ENCODE results near the gene SLC22A9. TPM values are rescaled to one million over a fixed set of nuclear protein-coding genes. Genes with fewer than 3 reads are reported as not detected.

The SLC22A9 gene
- total RNA-seq, 1 donor from 2014 or later = not detected

DNA sequence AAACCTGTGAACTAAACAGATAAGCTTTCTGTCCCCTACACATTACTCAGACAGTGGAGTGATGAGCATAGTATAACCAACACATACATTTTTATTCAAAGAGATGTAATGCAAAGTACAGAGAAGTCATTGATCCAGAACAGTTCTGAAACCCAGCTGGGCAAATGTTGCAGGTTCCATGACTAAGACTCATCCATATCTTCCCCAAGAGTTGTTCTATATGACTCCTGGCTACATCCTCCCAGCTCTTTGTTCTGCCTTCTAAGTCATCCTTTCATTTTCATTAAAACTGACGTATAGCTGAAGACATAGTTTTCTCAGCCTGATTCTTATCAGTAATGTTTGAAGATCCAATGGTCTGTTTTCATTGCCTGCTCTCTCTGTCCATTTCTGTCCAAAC lies 74.1 kb downstream of the SLC22A9 start:
- no peak for DNase-seq (ENCODE audit: low spot score in 2 of 2)

DNA sequence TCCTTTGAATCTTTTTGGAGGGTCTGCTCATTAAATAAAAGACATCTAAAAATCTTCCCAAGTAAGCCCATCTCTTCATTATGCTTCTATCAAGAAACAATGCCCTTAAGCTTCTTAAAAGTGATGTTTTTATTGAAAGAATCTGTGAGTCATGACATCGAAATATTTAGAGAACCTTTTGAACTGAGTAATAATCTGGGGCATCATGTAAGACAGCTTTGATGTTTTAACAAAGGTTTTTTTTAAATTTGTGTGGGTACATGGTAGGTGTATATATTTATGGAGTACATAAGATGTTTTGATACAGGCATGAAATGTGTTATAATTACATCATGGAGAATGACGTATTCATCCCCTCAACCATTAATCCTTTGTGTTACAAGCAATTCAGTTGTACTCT lies 74.6 kb downstream of the SLC22A9 start:
- DNase-seq (ENCODE audit: low spot score in 2 of 2) (no peak), FAIRE-seq (no peak)

More for the DNA sequence above, 74.1 kb downstream of the SLC22A9 start:
- FAIRE-seq = no peak

DNA sequence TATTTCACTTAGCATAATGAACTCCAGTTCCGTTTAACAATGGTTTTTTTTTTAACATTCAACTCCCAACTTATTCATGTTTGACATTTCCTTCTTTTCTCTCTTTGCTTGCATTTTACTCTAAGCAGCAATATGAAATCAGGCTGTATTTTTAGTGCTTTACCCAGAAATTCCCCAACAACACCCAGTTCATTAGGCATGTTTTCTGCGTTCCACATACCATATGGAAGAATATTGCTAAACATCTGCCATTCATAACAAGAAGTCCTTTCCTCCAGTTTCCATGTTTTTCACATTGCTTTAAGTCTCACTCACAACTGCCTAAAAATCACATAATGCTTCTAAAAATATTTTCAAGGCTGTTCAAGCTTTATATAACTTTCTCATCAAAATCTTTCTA lies 75.5 kb downstream of the SLC22A9 start:
- FAIRE-seq = no peak
- DNase-seq (ENCODE audit: low spot score in 2 of 2) = no peak

DNA sequence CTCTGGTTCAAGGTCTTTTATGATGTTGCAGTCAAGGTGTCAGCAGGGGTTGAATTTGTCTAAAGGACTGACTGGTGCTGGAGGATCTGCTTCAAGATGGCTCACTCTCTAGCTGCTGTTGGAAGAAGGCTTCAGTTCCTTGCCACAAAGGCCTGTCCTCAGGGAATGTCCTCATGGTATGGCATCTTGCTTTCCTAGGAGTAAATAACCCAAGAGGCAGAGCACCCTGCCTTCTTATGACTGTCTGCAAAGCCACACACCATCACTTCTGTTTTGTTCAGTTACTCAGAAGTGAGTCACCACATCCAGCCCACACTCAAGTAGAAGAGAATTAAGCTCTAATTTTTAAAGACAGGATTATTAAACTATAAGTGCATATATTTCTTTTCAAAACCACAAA lies 76.1 kb downstream of the SLC22A9 start:
- FAIRE-seq (no peak), DNase-seq (ENCODE audit: low spot score in 2 of 2) (no peak)

DNA sequence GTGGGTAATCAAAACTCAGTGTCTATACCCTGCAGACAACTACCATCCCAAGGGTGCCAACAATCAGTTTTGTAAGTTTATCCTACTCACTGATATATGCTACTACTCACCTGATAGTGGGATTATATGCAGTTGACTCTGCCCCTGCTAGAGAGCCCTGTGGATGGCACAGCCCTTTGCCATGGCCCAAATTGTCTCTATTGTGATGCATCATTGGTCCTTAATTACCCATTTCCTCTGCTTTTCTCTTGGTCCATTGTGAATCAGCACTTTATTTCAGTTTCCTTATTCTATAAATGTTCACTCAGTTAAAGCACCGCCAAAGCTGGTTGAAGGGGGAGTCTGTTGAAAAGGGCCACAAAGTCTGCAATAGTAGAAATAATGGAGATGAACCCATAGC lies 79.1 kb downstream of the SLC22A9 start:
- no peak for DNase-seq (ENCODE audit: low spot score in 2 of 2)
- no peak for FAIRE-seq

DNA sequence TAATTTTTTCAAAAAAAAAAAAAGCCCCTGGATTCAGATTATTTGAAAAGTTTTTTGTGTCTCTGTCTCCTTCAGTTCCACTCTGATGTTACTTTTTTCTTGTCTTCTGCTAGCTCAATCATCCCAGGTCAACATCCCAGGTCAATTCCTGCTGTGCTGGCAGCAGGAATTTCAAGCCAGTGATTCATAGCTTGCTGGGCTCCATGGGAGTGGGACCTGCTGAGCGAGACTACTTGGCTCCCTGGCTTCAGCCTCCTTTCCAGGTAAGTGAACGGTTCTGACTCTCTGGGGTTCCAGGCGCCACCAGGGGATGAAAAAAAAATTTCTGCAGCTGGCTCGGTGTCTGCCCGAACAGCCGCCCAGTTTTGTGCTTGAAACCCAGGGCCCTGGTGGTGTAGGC lies 90.0 kb downstream of the SLC22A9 start:
- no peak for DNase-seq (ENCODE audit: low spot score in 2 of 2)
- FAIRE-seq = no peak

Other genes with a start within 250 kb of the SLC22A9 start
- gene SLC22A24, start 225.6 kb upstream of the SLC22A9 start, total RNA-seq = not detected
- not detected for gene SLC22A25, start 126.2 kb upstream of the SLC22A9 start, total RNA-seq
- 2.4 TPM for gene PLAAT5, start 121.4 kb downstream of the SLC22A9 start, total RNA-seq
- gene LGALS12, start 136.3 kb downstream of the SLC22A9 start, total RNA-seq = not detected
- 3.3 TPM for gene PLAAT4, start 167.0 kb downstream of the SLC22A9 start, total RNA-seq
- not detected for gene PLAAT2, start 193.6 kb downstream of the SLC22A9 start, total RNA-seq
- 2.4 TPM for gene PLAAT3, start 244.6 kb downstream of the SLC22A9 start, total RNA-seq

Data from frontal cortex (tissue), 4 donors.